Memory B cell (primary cell): ENCODE data around the gene RIMBP3B.
"Not testable (repeated sequence)": the region's sequence is repeated elsewhere in the genome, so short reads cannot be mapped to it uniquely, and the experiment has no call there.

Experiments used
- ATAC-seq: fragments of 150-1000 bp; cut with Tn5 transposase; 2 replicates; pipeline ENCODE4 v1.10.0; 2021; ENCODE audit warnings: low read depth, mild to moderate bottlenecking, moderate library complexity
- DNase-seq, 2 donors: peaks; one replicate each; pipeline ENCODE4 v3.0.0; 2022; ENCODE audit warnings: low spot score in 2 of 2
- H3K27ac Mint-ChIP-seq: one replicate; pipeline ENCODE4 v1.8.0; 2022; ENCODE audit warnings: mild to moderate bottlenecking, moderate library complexity, mixed read lengths
- H3K27me3 Mint-ChIP-seq: one replicate; pipeline ENCODE4 v1.8.0; 2022; ENCODE audit warnings: mixed read lengths
- H3K36me3 Mint-ChIP-seq: one replicate; pipeline ENCODE4 v1.8.0; 2022; ENCODE audit warnings: mild to moderate bottlenecking, mixed read lengths
- H3K4me1 Mint-ChIP-seq: one replicate; pipeline ENCODE4 v1.8.0; 2022; ENCODE audit warnings: mixed read lengths
- H3K4me3 Mint-ChIP-seq: one replicate; pipeline ENCODE4 v1.8.0; 2022; ENCODE audit warnings: mild to moderate bottlenecking, moderate library complexity, mixed read lengths
- H3K9me3 Mint-ChIP-seq: one replicate; pipeline ENCODE4 v1.8.0; 2022; ENCODE audit warnings: mixed read lengths

Gene RIMBP3B

DNA sequence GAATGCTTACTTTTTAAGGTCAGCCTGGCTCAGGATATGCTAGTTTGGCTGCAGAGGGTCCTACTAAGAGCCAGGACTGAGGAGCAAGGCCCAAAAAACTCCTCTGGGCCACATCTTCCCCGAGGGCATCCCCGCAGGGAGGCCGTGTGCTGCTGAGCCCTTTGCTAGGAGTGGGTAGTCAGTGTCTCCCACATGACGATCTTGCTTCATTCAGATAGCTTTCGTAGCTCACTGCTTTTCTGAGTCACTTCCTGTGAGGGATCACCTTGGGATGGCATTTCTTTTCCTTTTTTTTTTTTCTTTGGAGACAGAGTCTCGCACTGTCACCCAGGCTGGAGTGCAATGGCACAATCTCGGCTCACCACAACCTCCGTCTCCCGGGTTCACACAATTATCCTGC lies 6.5 kb downstream of the RIMBP3B start:
- not testable (repeated sequence) for H3K27me3 Mint-ChIP-seq, H3K4me3 Mint-ChIP-seq, H3K27ac Mint-ChIP-seq, H3K9me3 Mint-ChIP-seq, ATAC-seq, DNase-seq, H3K36me3 Mint-ChIP-seq, H3K4me1 Mint-ChIP-seq

DNA sequence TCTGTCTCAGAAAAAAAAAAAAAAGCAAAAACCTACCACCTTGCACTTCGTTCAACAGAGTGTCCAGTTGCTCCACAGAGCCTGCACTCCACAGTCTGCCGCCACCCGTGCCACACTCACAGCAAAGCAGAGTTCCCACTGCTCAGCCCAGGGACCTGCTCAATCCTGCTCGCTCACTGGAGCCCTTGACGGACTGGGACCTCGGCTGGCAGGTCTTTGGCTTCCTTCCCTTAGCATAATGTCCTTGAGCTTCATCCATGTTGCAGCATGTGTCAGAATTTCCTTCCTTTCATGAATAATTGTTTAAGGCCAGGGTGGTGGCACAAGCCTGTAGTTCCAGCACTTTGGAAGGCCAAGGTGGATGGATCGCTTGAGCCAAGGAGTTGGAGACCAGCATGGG lies 11.1 kb downstream of the RIMBP3B start:
- DNase-seq, H3K27ac Mint-ChIP-seq, ATAC-seq, H3K27me3 Mint-ChIP-seq, H3K9me3 Mint-ChIP-seq, H3K36me3 Mint-ChIP-seq, H3K4me3 Mint-ChIP-seq, H3K4me1 Mint-ChIP-seq: not testable (repeated sequence)

DNA sequence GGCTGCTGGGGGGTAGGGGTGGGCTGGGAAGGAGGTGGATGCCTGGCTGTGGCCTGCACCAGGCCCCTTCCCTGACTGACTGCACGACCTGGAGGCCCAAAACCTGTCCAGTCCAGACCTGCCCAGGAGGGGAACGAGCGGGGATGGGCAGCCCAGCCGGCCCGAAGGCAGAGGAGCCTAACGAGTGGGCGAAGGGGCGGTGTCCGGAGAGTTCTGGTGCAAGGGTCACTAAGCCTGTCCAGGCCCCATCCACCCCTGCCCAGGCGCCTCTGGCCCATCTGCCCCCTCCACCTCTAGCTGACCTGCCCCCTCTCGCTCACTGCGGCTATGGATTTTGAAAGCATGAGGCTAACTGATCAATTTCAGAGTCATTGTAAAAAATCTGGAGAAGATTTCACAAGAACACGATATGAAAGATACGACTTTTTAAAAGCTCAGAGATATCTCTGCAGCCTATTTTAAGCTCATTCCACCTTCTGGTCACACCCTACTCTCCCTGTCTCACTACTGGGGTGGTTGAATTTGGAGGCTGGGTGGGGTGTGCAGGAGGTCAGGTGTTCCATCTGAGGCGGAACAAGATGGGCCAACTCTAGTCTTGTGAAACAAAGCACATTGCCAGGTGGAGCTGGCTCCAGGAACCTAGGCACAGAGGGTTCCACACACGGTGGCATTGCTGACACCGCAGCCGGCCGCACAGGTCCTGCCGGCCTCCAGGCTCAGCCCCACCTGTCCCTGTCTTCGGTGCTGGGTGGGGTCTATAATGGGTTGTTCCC lies 17.8 kb downstream of the RIMBP3B start:
- not testable (repeated sequence) for H3K36me3 Mint-ChIP-seq, H3K27ac Mint-ChIP-seq, H3K9me3 Mint-ChIP-seq, H3K4me3 Mint-ChIP-seq, ATAC-seq, H3K4me1 Mint-ChIP-seq, H3K27me3 Mint-ChIP-seq, DNase-seq

DNA sequence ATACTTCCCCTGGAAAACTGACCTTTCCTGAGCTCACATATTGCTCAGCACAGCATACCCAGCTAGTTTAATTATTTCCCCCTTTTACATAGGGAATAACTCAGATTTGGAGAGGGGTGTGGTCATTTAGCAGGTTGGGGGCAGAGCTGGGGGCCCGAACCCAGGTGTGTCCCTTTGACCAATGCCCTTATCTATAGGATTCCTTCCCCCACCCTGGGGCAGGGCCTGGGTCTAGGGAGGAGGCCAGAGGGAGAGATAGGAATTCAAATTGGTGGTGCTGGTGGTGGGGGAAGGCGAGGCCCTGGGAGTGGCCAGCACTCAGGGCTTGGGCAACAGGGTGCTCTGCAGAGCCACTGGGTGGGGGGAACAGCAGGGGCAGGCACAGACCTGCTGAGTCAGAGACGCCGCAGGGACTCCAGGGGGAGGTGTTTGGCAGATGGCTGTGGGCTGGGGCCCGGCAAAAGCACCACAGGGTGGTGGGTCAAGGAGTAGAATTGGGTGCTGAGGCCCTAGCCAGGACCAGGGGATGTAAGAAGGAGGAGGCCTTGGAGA lies 19.3 kb downstream of the RIMBP3B start:
- not testable (repeated sequence) for ATAC-seq, H3K9me3 Mint-ChIP-seq, H3K4me1 Mint-ChIP-seq, H3K27me3 Mint-ChIP-seq, H3K36me3 Mint-ChIP-seq, H3K4me3 Mint-ChIP-seq, H3K27ac Mint-ChIP-seq, DNase-seq

DNA sequence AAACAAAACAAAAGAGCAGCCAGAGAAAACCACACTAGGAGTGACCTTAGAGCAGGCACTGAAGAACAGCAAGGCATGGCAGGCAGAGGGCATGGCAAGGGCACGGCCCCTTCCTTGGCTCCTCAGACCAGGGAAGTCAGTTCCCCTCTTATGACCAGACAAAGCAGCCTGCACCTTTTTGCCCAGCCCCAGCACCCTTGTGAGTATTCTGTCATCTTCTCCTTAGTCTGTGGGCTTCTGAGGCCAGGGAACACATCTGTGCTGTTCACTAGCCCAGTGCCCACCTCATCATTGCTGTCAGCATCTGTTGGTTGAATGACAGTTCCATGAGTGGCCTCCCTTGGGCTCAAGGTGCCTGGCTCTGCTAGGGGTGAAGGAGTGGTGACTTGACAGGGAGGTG lies 23.6 kb downstream of the RIMBP3B start:
- H3K27me3 Mint-ChIP-seq, H3K36me3 Mint-ChIP-seq, H3K4me1 Mint-ChIP-seq, H3K9me3 Mint-ChIP-seq, H3K27ac Mint-ChIP-seq, ATAC-seq, H3K4me3 Mint-ChIP-seq: not testable (repeated sequence)
- peak in 1 of 2 donors; percentile 11 for DNase-seq

DNA sequence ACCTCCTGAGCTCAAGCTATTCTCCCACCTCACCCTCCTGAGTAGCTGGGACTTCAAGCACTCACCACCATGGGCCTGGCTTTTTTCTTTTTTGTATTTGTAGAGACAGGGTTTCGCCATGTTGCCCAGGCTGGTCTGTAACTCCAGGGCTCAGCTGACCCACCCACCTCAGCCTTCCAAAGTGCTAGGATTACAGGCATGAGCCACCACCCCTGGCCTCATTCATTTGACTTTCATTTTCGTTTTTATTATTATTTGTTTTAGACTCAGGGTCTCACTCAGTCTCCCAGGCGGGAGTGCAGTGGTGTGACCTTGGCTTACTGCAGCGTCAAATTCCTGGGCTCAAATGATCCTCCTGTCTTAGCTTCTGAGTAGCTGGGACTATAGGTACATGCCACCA lies 24.2 kb downstream of the RIMBP3B start:
- H3K27ac Mint-ChIP-seq, H3K27me3 Mint-ChIP-seq, H3K36me3 Mint-ChIP-seq, DNase-seq, H3K9me3 Mint-ChIP-seq, H3K4me1 Mint-ChIP-seq, H3K4me3 Mint-ChIP-seq, ATAC-seq: not testable (repeated sequence)

DNA sequence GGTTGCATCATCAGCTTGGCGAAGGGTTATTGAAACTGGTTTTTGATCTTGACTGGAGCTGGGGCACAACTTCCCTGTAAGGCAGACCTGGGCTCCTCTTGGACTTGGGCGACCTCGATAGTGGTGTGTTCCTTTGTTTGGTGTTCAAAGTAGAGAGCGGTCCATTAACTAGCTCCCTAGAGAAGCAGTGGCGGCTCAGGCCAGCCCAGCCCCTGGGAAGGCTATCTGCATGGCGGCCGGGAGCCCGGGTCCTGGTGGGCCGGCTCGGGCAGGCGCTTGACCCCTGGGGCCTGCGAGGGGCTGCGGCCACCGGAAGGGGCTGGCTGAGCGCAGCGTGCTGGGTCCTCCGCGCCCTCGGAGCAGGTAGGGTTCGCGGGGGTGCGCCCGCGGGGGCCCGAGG lies 32.8 kb downstream of the RIMBP3B start:
- not testable (repeated sequence) for H3K9me3 Mint-ChIP-seq, H3K36me3 Mint-ChIP-seq, H3K27me3 Mint-ChIP-seq, ATAC-seq, H3K27ac Mint-ChIP-seq, H3K4me1 Mint-ChIP-seq, H3K4me3 Mint-ChIP-seq
- peak in 1 of 2 donors; percentile 11 for DNase-seq

DNA sequence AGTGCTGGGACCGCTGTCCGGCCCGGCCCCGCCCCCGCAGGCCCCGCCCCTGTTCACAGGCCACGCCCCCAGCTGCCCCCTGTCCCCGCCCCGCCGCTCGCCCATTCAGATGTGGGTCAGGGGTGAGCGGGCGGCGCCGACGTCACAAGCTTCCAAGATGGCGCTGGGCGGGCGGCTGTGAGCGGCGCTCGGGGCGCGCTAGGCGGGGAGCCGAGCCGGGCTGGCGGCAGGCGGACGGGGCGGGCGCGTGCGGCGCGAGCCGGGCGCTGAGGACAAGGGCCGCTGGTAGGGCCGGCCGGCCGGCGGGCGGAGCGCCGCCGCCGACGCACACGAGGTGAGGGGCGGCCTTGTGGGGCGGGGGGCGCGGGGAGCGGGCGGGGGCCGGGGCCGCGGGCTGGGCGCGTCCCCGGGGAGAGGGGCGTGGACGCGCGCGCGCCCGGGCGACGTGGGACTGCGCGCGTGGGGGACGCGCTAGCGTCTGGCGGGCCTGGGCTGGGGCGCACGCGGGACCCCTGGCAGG lies 33.7 kb downstream of the RIMBP3B start, which contains the start of gene HIC2:
TSS of gene HIC2 (plus strand) at position 145 of the 520 bp plus-strand sequence. CDS start 25,461 bp downstream, outside the sequence.
- H3K36me3 Mint-ChIP-seq, H3K27ac Mint-ChIP-seq, H3K9me3 Mint-ChIP-seq, H3K27me3 Mint-ChIP-seq, H3K4me1 Mint-ChIP-seq: not testable (repeated sequence)
- H3K4me3 Mint-ChIP-seq = peak within 1 kb of the TSS; percentile 44
- ATAC-seq (peak; percentile 88), DNase-seq (peak in 1 of 2 donors; percentile 41)

DNA sequence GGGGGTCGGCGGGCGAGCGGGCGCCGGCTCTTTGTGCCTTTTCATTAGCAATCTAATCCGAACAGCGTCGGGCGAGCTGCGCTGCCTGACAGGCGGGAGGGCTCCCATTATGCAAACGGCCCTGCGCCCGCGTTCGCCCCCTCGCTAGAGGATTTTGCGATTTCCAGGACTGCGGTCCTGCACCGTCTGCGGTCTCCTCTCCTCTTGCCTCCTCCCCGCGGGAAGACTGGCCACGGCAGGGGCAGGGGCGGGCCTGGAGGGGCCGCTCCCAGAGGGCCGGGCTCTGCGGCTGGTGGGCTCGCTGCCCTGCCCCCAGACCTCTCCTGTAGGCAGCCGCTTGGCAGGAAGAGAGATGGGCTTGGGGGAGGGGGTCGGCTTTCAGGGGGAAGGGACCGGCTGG lies 34.3 kb downstream of the RIMBP3B start:
- ATAC-seq = peak; percentile 13
- H3K9me3 Mint-ChIP-seq, H3K36me3 Mint-ChIP-seq, H3K27me3 Mint-ChIP-seq, H3K4me1 Mint-ChIP-seq, H3K27ac Mint-ChIP-seq: not testable (repeated sequence)
- peak overlapping the region; percentile 44 for H3K4me3 Mint-ChIP-seq
- DNase-seq = peak in 1 of 2 donors; percentile 25

DNA sequence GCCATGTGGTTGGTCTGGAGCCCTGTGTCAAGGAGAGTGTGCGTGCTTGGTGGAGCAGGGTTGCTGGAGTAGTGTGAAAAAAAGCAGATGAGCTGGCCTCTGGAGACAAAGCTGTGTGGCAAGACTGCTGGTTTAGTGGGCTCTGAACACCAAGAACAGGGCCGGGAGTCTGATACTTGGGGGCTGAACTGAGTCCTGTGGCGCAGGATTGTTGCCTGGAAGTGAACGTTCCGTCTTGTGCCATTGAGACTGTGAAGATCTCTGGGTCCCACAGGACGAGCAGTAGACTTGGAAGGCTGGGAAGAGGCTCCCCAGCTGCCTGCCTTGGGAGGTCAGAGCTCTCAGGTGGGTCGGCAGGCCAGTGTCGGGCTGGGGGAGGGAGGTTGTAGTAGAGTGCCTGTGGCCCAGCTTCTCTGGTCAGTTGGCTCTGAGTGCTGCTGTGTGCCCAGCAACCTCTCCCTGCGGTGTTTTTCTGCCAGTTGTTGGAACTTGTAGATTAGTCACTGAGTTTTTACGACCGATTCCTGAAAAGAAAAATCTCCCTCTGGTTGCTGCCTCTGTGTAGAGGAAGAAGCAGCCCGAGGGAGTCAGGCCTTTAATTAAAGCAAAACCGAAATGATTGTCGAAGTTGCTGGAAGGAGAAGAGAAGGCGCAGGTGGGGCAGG lies 35.6 kb downstream of the RIMBP3B start:
- peak in 1 of 2 donors; percentile 10 for DNase-seq
- H3K4me1 Mint-ChIP-seq, H3K36me3 Mint-ChIP-seq: not testable (repeated sequence)

DNA sequence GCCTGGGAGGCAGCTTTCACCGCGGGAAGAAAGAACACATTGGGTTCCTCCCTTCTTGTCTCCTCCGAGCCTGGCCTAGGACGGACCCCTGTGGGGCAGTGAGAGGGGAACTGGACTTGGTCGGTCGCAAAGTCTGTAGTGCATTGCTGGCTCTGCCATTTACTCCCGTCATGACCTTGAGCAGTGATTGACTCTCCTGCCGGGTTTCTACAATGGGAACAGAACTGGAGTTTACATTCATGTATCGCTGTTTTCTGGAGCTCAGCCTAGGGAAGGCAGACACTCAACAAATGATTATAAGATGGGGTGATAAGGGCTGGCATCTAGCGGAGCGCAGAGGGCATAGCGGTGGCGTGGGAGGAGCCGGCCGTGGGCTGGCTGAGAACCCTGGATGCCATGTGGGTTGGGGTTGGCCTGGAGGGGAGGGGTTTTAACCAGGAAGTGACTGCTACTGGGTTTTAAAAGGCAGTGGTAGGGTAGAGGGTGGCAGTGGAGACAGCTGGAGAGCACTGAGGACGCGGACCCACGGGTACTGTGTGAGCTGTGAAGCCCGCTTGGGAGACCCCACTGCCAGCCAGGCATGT lies 36.7 kb downstream of the RIMBP3B start:
- not testable (repeated sequence) for H3K4me1 Mint-ChIP-seq, H3K4me3 Mint-ChIP-seq, H3K27me3 Mint-ChIP-seq, H3K27ac Mint-ChIP-seq, H3K9me3 Mint-ChIP-seq, H3K36me3 Mint-ChIP-seq
- peak; percentile 68 for ATAC-seq
- DNase-seq = peak in 1 of 2 donors; percentile 16

More for the DNA sequence above, 35.6 kb downstream of the RIMBP3B start:
- not testable (repeated sequence) for H3K27me3 Mint-ChIP-seq, H3K4me3 Mint-ChIP-seq, H3K9me3 Mint-ChIP-seq, ATAC-seq, H3K27ac Mint-ChIP-seq

DNA sequence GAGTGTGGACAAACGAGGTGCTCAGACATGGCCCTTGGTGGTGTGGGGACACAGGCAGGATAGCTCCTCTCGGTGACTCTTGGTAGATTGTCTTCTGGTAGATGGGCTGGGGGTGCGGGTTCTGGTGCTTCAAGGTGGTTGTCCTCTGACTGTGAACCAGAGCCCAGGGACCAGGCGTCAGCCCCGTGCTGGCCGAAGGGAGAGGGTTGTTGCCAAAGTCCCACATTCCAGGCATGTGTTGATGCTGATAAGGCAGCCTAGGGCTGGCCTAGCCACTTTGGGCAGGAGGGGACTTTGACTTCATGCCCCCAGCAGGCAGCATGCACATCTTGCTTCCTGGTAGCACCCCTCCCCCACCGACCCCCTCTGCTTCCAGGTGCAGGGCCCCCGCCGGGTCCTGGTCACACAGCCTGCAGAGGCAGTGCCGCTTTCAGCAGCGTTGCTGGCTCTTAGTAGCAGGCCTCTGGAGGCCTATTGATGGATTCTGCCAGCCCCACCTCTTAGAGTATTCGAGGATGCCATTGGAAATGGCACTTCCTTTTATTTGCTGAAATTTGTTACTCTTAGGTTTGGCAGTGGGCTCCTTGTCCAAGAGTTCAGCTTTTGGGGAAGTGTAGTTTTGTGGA lies 40.6 kb downstream of the RIMBP3B start:
- H3K27me3 Mint-ChIP-seq, H3K36me3 Mint-ChIP-seq, ATAC-seq, H3K9me3 Mint-ChIP-seq, DNase-seq, H3K27ac Mint-ChIP-seq, H3K4me1 Mint-ChIP-seq, H3K4me3 Mint-ChIP-seq: not testable (repeated sequence)

DNA sequence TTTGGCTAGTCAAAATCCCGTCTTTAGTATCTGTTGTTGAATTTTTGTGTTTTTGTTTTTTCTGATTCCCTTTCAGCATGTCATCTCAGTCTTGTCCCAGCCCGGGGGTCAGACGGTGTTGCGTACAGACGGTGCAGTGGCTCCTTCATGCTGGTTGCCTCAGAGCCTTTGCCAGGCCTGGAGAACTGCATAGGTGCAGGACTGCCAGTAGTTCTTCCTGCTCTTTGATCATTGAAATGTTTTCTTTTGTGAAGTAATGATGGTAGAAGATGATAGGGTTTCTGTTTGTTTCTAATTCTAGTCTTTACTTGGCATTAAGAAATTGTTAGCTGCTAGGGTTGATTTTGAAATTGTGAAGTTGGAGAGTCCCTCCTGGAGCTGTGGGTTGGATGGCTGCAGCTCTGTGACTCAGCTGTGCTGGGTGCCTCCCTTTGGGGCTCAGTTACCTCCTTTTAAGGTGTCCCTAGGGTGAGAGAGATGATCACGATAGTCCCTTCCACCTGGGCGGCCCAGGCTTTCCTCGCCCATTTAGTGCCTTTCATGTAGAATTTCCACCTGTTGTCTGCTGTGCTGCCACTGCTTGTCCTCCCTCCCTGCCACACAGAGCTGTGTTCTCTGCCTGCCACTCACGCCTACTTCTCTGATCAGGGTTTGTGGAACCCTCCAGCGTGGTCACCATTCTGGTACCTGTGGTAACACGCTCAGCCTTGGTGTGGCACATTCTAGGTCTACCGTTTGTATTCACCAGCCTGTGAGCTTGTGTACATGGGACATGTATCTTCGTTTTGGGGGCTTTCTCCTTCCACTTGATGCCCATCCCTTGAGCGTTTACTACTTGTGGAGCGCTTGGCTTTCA lies 51.1 kb downstream of the RIMBP3B start:
- not testable (repeated sequence) for ATAC-seq, H3K27me3 Mint-ChIP-seq, H3K4me1 Mint-ChIP-seq, H3K9me3 Mint-ChIP-seq, H3K27ac Mint-ChIP-seq, DNase-seq, H3K36me3 Mint-ChIP-seq, H3K4me3 Mint-ChIP-seq
